ENCODE results near the gene LHX3. TPM values are rescaled to one million over a fixed set of nuclear protein-coding genes. Genes with fewer than 3 reads are reported as not detected.

Gene LHX3
- polyA plus RNA-seq, 1 donor from 2014 or later, result not detected

DNA sequence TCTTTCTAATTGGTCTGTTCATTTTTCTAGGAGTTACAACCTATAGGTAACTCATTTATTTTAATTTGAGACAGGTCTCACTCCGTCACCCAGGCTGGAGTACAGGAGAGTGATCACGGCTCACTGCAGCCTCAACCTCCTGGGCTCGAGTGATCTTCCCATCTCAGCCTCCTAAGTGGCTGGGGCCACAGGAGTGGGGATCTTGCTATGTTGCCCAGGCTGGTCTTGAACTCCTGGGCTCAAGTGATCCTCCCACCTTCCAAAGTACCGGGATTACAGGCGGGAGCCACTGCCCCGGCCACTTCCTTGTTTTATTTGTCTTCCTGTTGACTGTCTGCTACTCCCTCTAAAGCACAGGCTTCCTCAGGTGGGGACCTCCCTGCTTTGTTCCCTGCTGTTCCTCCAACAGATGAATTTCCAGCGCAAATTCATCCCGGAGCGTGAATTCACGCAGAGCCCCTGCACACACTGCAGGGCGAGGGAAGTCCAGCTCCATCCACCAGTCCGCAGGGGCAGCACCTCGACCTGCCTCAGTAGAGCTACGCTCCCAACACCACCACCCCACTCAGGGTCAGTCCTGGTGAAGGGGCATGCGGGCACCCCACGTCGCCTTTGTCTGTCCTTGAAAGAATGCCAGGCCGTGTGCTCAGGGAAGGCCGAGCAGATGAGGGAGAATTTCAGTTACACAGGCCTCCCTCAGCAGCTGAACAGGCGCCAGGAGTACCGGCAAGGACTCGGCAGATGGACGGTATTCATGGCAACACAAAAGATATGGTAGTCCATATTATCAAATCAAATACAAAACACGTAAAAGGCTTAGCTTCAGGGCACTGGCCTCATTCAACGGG is 34.4 kb upstream of the LHX3 start:
- no peak for TF ChIP-seq EZH2 (IDR thresholded peaks at IDR 0.05; ENCODE audit: borderline replicate concordance, insufficient read depth, low read length, poor library complexity, severe bottlenecking)
- Histone ChIP-seq H3K4me3 (ENCODE audit: low read length) (no peak overlapping the region), H3K27ac (ENCODE audit: low read length) (no peak overlapping the region)

DNA sequence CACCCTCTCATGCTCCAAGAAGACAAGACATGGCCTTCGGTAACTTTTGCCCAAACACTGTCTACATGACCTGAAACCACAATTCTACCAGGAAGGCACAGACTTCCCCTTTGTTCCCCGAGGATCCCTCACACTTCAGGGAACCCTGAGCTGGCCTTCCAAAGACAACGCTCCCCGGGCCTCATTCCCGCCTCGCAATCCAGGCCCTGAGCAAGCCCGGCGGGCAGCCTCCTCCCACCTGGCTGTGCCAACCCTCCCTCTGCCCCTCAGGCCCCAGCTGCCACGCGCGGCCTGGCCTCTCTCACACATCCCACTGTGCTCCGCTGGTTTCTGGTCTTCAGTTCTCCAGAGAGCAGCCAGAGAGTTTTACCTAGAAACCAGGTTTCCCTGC is 33.4 kb upstream of the LHX3 start:
- Histone ChIP-seq H3K9ac (ENCODE audit: low read length) (no peak overlapping the region), H3K36me3 (ENCODE audit: insufficient read depth, low read length) (no peaks in the 10 kb centered on the region), H3F3A (ENCODE audit: insufficient read depth, low read length, poor library complexity, severe bottlenecking) (no peaks in the 10 kb centered on the region), H3K9me3 (ENCODE audit: low read length) (no peaks in the 10 kb centered on the region), H4K20me1 (ENCODE audit: insufficient read depth) (no peaks in the 10 kb centered on the region), H2AFZ (ENCODE audit: low read depth, low read length) (no peak overlapping the region), H3K4me2 (ENCODE audit: low read length) (no peak overlapping the region), H3K9me2 (ENCODE audit: insufficient read depth, low read length) (no peaks in the 10 kb centered on the region), H3K4me3 (ENCODE audit: low read length) (no peak overlapping the region), H3K27ac (ENCODE audit: low read length) (no peak overlapping the region), H3K27me3 (ENCODE audit: insufficient read depth, low read depth, low read length) (no peaks in the 10 kb centered on the region), H3K79me2 (replicated peaks; ENCODE audit: insufficient read depth, low read length) (peaks cover 19% of the 10 kb centered on the region)
- no peak for TF ChIP-seq SMC3 (conservative IDR thresholded peaks at IDR 0.05; ENCODE audit: poor library complexity)
- no peak for TF ChIP-seq RAD21 (conservative IDR thresholded peaks at IDR 0.05)
- TF ChIP-seq MXI1 (conservative IDR thresholded peaks at IDR 0.05; ENCODE audit: poor library complexity, severe bottlenecking), result no peak
- no peak for TF ChIP-seq TAF1 (IDR thresholded peaks at IDR 0.05; ENCODE audit: low read depth)
- TF ChIP-seq POLR2AphosphoS5 (IDR thresholded peaks at IDR 0.05), result no peak
- TF ChIP-seq, protein P1, sequence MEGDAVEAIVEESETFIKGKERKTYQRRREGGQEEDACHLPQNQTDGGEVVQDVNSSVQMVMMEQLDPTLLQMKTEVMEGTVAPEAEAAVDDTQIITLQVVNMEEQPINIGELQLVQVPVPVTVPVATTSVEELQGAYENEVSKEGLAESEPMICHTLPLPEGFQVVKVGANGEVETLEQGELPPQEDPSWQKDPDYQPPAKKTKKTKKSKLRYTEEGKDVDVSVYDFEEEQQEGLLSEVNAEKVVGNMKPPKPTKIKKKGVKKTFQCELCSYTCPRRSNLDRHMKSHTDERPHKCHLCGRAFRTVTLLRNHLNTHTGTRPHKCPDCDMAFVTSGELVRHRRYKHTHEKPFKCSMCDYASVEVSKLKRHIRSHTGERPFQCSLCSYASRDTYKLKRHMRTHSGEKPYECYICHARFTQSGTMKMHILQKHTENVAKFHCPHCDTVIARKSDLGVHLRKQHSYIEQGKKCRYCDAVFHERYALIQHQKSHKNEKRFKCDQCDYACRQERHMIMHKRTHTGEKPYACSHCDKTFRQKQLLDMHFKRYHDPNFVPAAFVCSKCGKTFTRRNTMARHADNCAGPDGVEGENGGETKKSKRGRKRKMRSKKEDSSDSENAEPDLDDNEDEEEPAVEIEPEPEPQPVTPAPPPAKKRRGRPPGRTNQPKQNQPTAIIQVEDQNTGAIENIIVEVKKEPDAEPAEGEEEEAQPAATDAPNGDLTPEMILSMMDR (IDR thresholded peaks at IDR 0.05; ENCODE audit: poor library complexity, severe bottlenecking), result no peak
- TF ChIP-seq, protein P2, sequence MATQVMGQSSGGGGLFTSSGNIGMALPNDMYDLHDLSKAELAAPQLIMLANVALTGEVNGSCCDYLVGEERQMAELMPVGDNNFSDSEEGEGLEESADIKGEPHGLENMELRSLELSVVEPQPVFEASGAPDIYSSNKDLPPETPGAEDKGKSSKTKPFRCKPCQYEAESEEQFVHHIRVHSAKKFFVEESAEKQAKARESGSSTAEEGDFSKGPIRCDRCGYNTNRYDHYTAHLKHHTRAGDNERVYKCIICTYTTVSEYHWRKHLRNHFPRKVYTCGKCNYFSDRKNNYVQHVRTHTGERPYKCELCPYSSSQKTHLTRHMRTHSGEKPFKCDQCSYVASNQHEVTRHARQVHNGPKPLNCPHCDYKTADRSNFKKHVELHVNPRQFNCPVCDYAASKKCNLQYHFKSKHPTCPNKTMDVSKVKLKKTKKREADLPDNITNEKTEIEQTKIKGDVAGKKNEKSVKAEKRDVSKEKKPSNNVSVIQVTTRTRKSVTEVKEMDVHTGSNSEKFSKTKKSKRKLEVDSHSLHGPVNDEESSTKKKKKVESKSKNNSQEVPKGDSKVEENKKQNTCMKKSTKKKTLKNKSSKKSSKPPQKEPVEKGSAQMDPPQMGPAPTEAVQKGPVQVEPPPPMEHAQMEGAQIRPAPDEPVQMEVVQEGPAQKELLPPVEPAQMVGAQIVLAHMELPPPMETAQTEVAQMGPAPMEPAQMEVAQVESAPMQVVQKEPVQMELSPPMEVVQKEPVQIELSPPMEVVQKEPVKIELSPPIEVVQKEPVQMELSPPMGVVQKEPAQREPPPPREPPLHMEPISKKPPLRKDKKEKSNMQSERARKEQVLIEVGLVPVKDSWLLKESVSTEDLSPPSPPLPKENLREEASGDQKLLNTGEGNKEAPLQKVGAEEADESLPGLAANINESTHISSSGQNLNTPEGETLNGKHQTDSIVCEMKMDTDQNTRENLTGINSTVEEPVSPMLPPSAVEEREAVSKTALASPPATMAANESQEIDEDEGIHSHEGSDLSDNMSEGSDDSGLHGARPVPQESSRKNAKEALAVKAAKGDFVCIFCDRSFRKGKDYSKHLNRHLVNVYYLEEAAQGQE (IDR thresholded peaks at IDR 0.05; ENCODE audit: borderline replicate concordance), result no peak

More for the DNA sequence above, 34.4 kb upstream of the LHX3 start:
- no peaks in the 10 kb centered on the region for H3F3A ChIP-seq (ENCODE audit: insufficient read depth, low read length, poor library complexity, severe bottlenecking)
- H3K9ac ChIP-seq (ENCODE audit: low read length), result no peak overlapping the region
- no peaks in the 10 kb centered on the region for H3K27me3 ChIP-seq (ENCODE audit: insufficient read depth, low read depth, low read length)
- H3K79me2 ChIP-seq (replicated peaks; ENCODE audit: insufficient read depth, low read length), result peaks cover 26% of the 10 kb centered on the region
- no peaks in the 10 kb centered on the region for H3K9me2 ChIP-seq (ENCODE audit: insufficient read depth, low read length)
- no peaks in the 10 kb centered on the region for H4K20me1 ChIP-seq (ENCODE audit: insufficient read depth)
- H3K9me3 ChIP-seq (ENCODE audit: low read length), result no peaks in the 10 kb centered on the region
- H2AFZ ChIP-seq (ENCODE audit: low read depth, low read length), result no peak overlapping the region
- no peak overlapping the region for H3K4me2 ChIP-seq (ENCODE audit: low read length)
- no peaks in the 10 kb centered on the region for H3K36me3 ChIP-seq (ENCODE audit: insufficient read depth, low read length)
